Transverse colon (tissue), 4 donors: ENCODE data around the gene PEX10.

ENCODE experiments used
- POLR2AphosphoS5 ChIP-seq, 3 donors: sonication (generic); formaldehyde crosslinking; IDR thresholded peaks; one replicate each; pipeline ENCODE4 v1.6.1; 2016; ENCODE audit warnings: antibody characterized with exemption in 3 of 3
- TF ChIP-seq, protein P1 (sequence below), 5 experiments: fragments of 200-600 bp in 3 of 5; fragments of 450-650 bp in 2 of 5; sonication (generic) in 3 of 5; IDR thresholded peaks; 1 replicate in 2 of 5; 2 replicates in 3 of 5; pipeline ENCODE4 v1.5.1; 2016 to 2017; ENCODE audit warnings: antibody characterized with exemption in 5 of 5, inconsistent platforms in 3 of 5, mild to moderate bottlenecking in 2 of 5, moderate library complexity in 1 of 5

DNA sequence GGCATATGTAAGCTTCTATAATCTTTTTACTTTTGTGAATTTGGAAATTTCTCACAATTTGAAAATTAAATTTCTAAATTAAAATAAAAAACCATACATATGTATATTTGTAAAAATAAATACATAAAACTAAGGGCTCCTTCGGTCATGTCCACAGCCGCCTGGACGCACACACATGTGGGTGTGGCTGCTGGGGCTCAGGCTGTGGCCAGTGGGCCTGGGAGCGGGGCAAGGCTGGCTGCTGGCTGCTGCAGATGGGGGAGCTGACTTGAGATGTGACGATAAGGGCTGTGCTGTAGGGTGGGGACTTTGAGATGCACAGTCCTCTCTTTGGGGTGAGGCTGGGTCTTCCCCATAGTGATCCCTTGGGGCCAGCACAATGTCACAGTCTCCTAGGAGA lies 15.9 kb downstream of the PEX10 start:
- no peak for TF ChIP-seq POLR2AphosphoS5 (IDR thresholded peaks at IDR 0.05)
- TF ChIP-seq, protein P1, sequence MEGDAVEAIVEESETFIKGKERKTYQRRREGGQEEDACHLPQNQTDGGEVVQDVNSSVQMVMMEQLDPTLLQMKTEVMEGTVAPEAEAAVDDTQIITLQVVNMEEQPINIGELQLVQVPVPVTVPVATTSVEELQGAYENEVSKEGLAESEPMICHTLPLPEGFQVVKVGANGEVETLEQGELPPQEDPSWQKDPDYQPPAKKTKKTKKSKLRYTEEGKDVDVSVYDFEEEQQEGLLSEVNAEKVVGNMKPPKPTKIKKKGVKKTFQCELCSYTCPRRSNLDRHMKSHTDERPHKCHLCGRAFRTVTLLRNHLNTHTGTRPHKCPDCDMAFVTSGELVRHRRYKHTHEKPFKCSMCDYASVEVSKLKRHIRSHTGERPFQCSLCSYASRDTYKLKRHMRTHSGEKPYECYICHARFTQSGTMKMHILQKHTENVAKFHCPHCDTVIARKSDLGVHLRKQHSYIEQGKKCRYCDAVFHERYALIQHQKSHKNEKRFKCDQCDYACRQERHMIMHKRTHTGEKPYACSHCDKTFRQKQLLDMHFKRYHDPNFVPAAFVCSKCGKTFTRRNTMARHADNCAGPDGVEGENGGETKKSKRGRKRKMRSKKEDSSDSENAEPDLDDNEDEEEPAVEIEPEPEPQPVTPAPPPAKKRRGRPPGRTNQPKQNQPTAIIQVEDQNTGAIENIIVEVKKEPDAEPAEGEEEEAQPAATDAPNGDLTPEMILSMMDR (IDR thresholded peaks at IDR 0.05): no peak
